Left kidney (tissue), 2 donors: ENCODE measurements around the gene PLA2G2D. TPM values are rescaled to one million over a fixed set of nuclear protein-coding genes. Genes with fewer than 3 reads are reported as not detected.

Experiments used
- DNase-seq: peaks from one replicate; pipeline ENCODE4 v3.0.0-alpha.2; 2013
- polyA plus RNA-seq: library from polyadenylated mRNA; unstranded; fragments of 120-200 nt; gene quantifications from one replicate; pipeline ENCODE4 v1.2.1, GENCODE V29; 2013; ENCODE audit not compliant: insufficient read length

PLA2G2D gene
- polyA plus RNA-seq, 1 donor, result 0.08 TPM

GRCh38 chr1:20114021-20114648 is 5.2 kb downstream of the PLA2G2D start:
- no peak for DNase-seq

- DNase-seq, result no peak
Observed at GRCh38 chr1:20112279-20113000, 6.9 kb downstream of the PLA2G2D start.

GRCh38 chr1:20111452-20111851 is 7.9 kb downstream of the PLA2G2D start:
- DNase-seq, result no peak

GRCh38 chr1:20110679-20111078 is 8.7 kb downstream of the PLA2G2D start:
- DNase-seq, result no peak

- no peak for DNase-seq
Observed at GRCh38 chr1:20109223-20109856, 10.0 kb downstream of the PLA2G2D start.

- DNase-seq, result no peak
Observed at GRCh38 chr1:20108366-20109123, 10.8 kb downstream of the PLA2G2D start.

- DNase-seq, result no peak
Observed at GRCh38 chr1:20107796-20108195, 11.5 kb downstream of the PLA2G2D start.

GRCh38 chr1:20107351-20107750 is 12.0 kb downstream of the PLA2G2D start:
- no peak for DNase-seq

GRCh38 chr1:20105856-20106255 is 13.5 kb downstream of the PLA2G2D start:
- DNase-seq, result no peak

- DNase-seq, result no peak
Observed at GRCh38 chr1:20102875-20103274, 16.5 kb downstream of the PLA2G2D start.

GRCh38 chr1:20100632-20101355 is 18.5 kb downstream of the PLA2G2D start:
- DNase-seq, result peak; percentile 28

- no peak for DNase-seq
Observed at GRCh38 chr1:20099533-20099932, 19.8 kb downstream of the PLA2G2D start.

GRCh38 chr1:20096840-20097447 is 22.4 kb downstream of the PLA2G2D start:
- DNase-seq, result no peak

- DNase-seq, result no peak
Observed at GRCh38 chr1:20095564-20096434, 23.5 kb downstream of the PLA2G2D start.

GRCh38 chr1:20093940-20094391 is 25.4 kb downstream of the PLA2G2D start:
- DNase-seq, result no peak

GRCh38 chr1:20093303-20093702 is 26.0 kb downstream of the PLA2G2D start:
- DNase-seq, result no peak

GRCh38 chr1:20090641-20091040 is 28.7 kb downstream of the PLA2G2D start:
- DNase-seq, result no peak

GRCh38 chr1:20090119-20090518 is 29.2 kb downstream of the PLA2G2D start:
- DNase-seq, result no peak

- DNase-seq, result no peak
Observed at GRCh38 chr1:20089328-20090077, 29.8 kb downstream of the PLA2G2D start.

- no peak for DNase-seq
Observed at GRCh38 chr1:20087668-20088067, 31.7 kb downstream of the PLA2G2D start.
